HEK293T (cell line): Measurements from ENCODE around the gene SLC35G3.

Experiments
- CTCF ChIA-PET: fragments of 350-600 bp; formaldehyde crosslinking; extraction: SDS; loops from one replicate; lab custom pipeline; 2021; ENCODE audit warnings: antibody characterized with exemption, inconsistent platforms; lab: Yijun Ruan, JAX
- POLR2A ChIA-PET: fragments of 350-600 bp; formaldehyde crosslinking; extraction: SDS; loops from one replicate; lab custom pipeline; 2020; ENCODE audit warnings: antibody characterized with exemption, inconsistent platforms; lab: Yijun Ruan, JAX
- DNase-seq: peaks from one replicate; pipeline ENCODE4 v3.0.0; 2012; ENCODE audit warnings: mixed read lengths; ENCODE audit errors: extremely low spot score
- ARNT ChIP-seq: fragments of 450-650 bp; IDR thresholded peaks from 2 replicates; pipeline ENCODE4 v1.6.1; 2017; ENCODE audit warnings: mild to moderate bottlenecking
- BHLHE40 ChIP-seq: fragments of 450-650 bp; IDR thresholded peaks from 2 replicates; pipeline ENCODE4 v1.6.1; 2016; ENCODE audit warnings: mild to moderate bottlenecking, moderate library complexity, borderline replicate concordance
- CTBP1 ChIP-seq: fragments of 450-650 bp; IDR thresholded peaks from 2 replicates; pipeline ENCODE4 v1.6.1; 2016; ENCODE audit warnings: borderline replicate concordance
- ELF4 ChIP-seq: fragments of 450-650 bp; IDR thresholded peaks from 2 replicates; pipeline ENCODE4 v1.6.1; 2017; ENCODE audit warnings: antibody characterized with exemption
- FOXA1 ChIP-seq: fragments of 450-650 bp; IDR thresholded peaks from 2 replicates; pipeline ENCODE4 v1.6.1; 2016; ENCODE audit warnings: mild to moderate bottlenecking
- FOXK2 ChIP-seq: fragments of 450-650 bp; IDR thresholded peaks from 2 replicates; pipeline ENCODE4 v1.6.1; 2016; ENCODE audit warnings: mild to moderate bottlenecking
- FOXM1 ChIP-seq: fragments of 450-650 bp; IDR thresholded peaks from 2 replicates; pipeline ENCODE4 v1.6.1; 2017; ENCODE audit warnings: mild to moderate bottlenecking, borderline replicate concordance
- HDGF ChIP-seq: fragments of 450-650 bp; IDR thresholded peaks from 2 replicates; pipeline ENCODE4 v1.6.1; 2017; ENCODE audit warnings: antibody characterized with exemption, borderline replicate concordance
- L3MBTL2 ChIP-seq: fragments of 450-650 bp; conservative IDR thresholded peaks from 2 replicates; pipeline ENCODE4 v1.6.1; 2016; ENCODE audit warnings: mild to moderate bottlenecking
- LEF1 ChIP-seq: fragments of 450-650 bp; IDR thresholded peaks from 2 replicates; pipeline ENCODE4 v1.6.1; 2017; ENCODE audit warnings: mild to moderate bottlenecking, borderline replicate concordance
- NFRKB ChIP-seq: fragments of 450-650 bp; IDR thresholded peaks from 2 replicates; pipeline ENCODE4 v1.6.1; 2016; ENCODE audit warnings: mild to moderate bottlenecking, moderate library complexity
- PKNOX1 ChIP-seq: fragments of 450-650 bp; IDR thresholded peaks from 2 replicates; pipeline ENCODE4 v1.6.1; 2016
- SP1 ChIP-seq: fragments of 450-650 bp; IDR thresholded peaks from 2 replicates; pipeline ENCODE4 v1.6.1; 2017
- SUZ12 ChIP-seq: fragments of 450-650 bp; IDR thresholded peaks from 2 replicates; pipeline ENCODE4 v1.6.1; 2016; ENCODE audit warnings: mild to moderate bottlenecking
- TARDBP ChIP-seq: fragments of 450-650 bp; IDR thresholded peaks from 2 replicates; pipeline ENCODE4 v1.6.1; 2016
- ZNF384 ChIP-seq: fragments of 450-650 bp; IDR thresholded peaks from 2 replicates; pipeline ENCODE4 v1.6.1; 2016

Gene SLC35G3

GRCh38 chr17:35229638-35230037 lies 35.4 kb upstream of the SLC35G3 start:
- CTCF ChIA-PET, result no interaction called here
- no peak for DNase-seq
- POLR2A ChIA-PET, result interaction anchor here (1.7 kb wide), 1 partner anchor 13 kb away, joined by 5 read pairs; the partner anchor contains the start of gene SLFN5
- no peak for TF ChIP-seq ARNT
- TF ChIP-seq BHLHE40, result no peak
- TF ChIP-seq L3MBTL2, result no peak
- no peak for TF ChIP-seq PKNOX1
- TF ChIP-seq SP1, result no peak
- no peak for TF ChIP-seq LEF1
- no peak for TF ChIP-seq HDGF
- TF ChIP-seq FOXA1, result no peak
- TF ChIP-seq CTBP1, result no peak
- TF ChIP-seq FOXM1, result no peak
- TF ChIP-seq FOXK2, result no peak
- no peak for TF ChIP-seq ZNF384
- TF ChIP-seq SUZ12, result no peak
- TF ChIP-seq ELF4, result no peak

GRCh38 chr17:35227546-35227945 lies 33.4 kb upstream of the SLC35G3 start:
- ChIA-PET POLR2A (no interaction called here), CTCF (interaction anchor here (0.6 to 0.7 kb wide), 2 partner anchors 10 to 720 kb away, joined by 4 to 9 read pairs; no protein-coding TSS in a partner anchor)
- no peak for DNase-seq
- TF ChIP-seq TARDBP, result no peak
- no peak for TF ChIP-seq FOXM1
- no peak for TF ChIP-seq ARNT
- TF ChIP-seq HDGF, result no peak
- no peak for TF ChIP-seq ELF4
- no peak for TF ChIP-seq LEF1
- TF ChIP-seq NFRKB, result no peak
- no peak for TF ChIP-seq L3MBTL2
- TF ChIP-seq SP1, result no peak
- TF ChIP-seq SUZ12, result no peak
- no peak for TF ChIP-seq ZNF384
- TF ChIP-seq FOXK2, result no peak
- no peak for TF ChIP-seq CTBP1
- TF ChIP-seq BHLHE40, result no peak
- TF ChIP-seq FOXA1, result no peak
- no peak for TF ChIP-seq PKNOX1

- ChIA-PET POLR2A (no interaction called here), CTCF (no interaction called here)
- no peak for DNase-seq
- TF ChIP-seq SUZ12 (no peak), FOXM1 (no peak)
These were observed 30.2 kb upstream of the SLC35G3 start for GRCh38 chr17:35224436-35224835.

GRCh38 chr17:35222452-35222851 lies 28.3 kb upstream of the SLC35G3 start:
- no peak for DNase-seq
- CTCF ChIA-PET, result no interaction called here
- TF ChIP-seq ARNT, result no peak
- TF ChIP-seq BHLHE40, result no peak
- TF ChIP-seq SP1, result no peak
- TF ChIP-seq ZNF384, result no peak
- TF ChIP-seq SUZ12, result no peak
- TF ChIP-seq ELF4, result no peak
- no peak for TF ChIP-seq FOXK2
- TF ChIP-seq FOXM1, result no peak
- no peak for TF ChIP-seq TARDBP
- no peak for TF ChIP-seq FOXA1
- TF ChIP-seq PKNOX1, result no peak
- TF ChIP-seq NFRKB, result no peak
- POLR2A ChIA-PET, result interaction anchor here (0.6 kb wide), 1 partner anchor 18 kb away, joined by 3 read pairs; no protein-coding TSS in a partner anchor

GRCh38 chr17:35218915-35219314 lies 24.7 kb upstream of the SLC35G3 start:
- no peak for DNase-seq
- ChIA-PET POLR2A (no interaction called here), CTCF (interaction anchor here (0.6 kb wide), 1 partner anchor 76 kb away, joined by 3 read pairs; no protein-coding TSS in a partner anchor)
- TF ChIP-seq BHLHE40 (no peak), TARDBP (no peak), FOXA1 (no peak), L3MBTL2 (no peak), ELF4 (no peak), LEF1 (no peak)

GRCh38 chr17:35217107-35217506 lies 22.9 kb upstream of the SLC35G3 start:
- ChIA-PET CTCF (no interaction called here), POLR2A (interaction anchor here (1.0 kb wide), 1 partner anchor 362 kb away, joined by 3 read pairs; no protein-coding TSS in a partner anchor)
- DNase-seq, result no peak
- TF ChIP-seq FOXM1, result no peak
- peak; percentile 42; the same call in 1 of the 2 replicates for TF ChIP-seq PKNOX1
- TF ChIP-seq NFRKB, result no peak
- TF ChIP-seq LEF1, result no peak
